Spleen (tissue), 11 donors: Measurements from ENCODE around the gene GRK6. TPM values are rescaled to one million over a fixed set of nuclear protein-coding genes. Genes with fewer than 3 reads are reported as not detected.
A peak's percentile ranks its signal among the peaks of the same experiment; 100 is the strongest.

ENCODE experiments used
- DNase-seq: peaks from one replicate; pipeline ENCODE4 v3.0.0-alpha.2; 2020
- H3K27ac ChIP-seq, 8 donors: fragments of 200-600 bp; sonication (generic) in 7 of 8; 1 replicate in 4 of 8; 2 replicates in 4 of 8; pipeline versions ENCODE4 v1.5.0 to v1.8.0; 2016 to 2021; ENCODE audit warnings: inconsistent platforms in 4 of 8, mild to moderate bottlenecking in 4 of 8, moderate library complexity in 1 of 8
- H3K27me3 ChIP-seq, 7 donors: fragments of 200-600 bp; sonication (generic) in 6 of 7; replicated peaks in 1 of 7; 1 replicate in 4 of 7; 2 replicates in 3 of 7; pipeline versions ENCODE4 v1.5.0 to v1.8.0; 2016 to 2021; ENCODE audit warnings: inconsistent platforms in 3 of 7, mild to moderate bottlenecking in 1 of 7
- H3K36me3 ChIP-seq, 6 donors: fragments of 200-600 bp; sonication (generic) in 5 of 6; 1 replicate in 4 of 6; 2 replicates in 2 of 6; pipeline versions ENCODE4 v1.5.0 to v1.8.0; 2016 to 2021; ENCODE audit warnings: inconsistent platforms in 2 of 6
- H3K4me1 ChIP-seq, 6 donors: fragments of 200-600 bp; sonication (generic) in 5 of 6; 1 replicate in 3 of 6; 2 replicates in 3 of 6; pipeline versions ENCODE4 v1.5.0 to v1.8.0; 2016 to 2021; ENCODE audit warnings: inconsistent platforms in 3 of 6
- H3K4me3 ChIP-seq, 8 donors: fragments of 200-600 bp; sonication (generic) in 7 of 8; 1 replicate in 4 of 8; 2 replicates in 4 of 8; pipeline versions ENCODE4 v1.5.0 to v1.8.0; 2016 to 2021; ENCODE audit warnings: inconsistent platforms in 4 of 8, mild to moderate bottlenecking in 4 of 8, moderate library complexity in 2 of 8
- H3K9me3 ChIP-seq, 8 donors: fragments of 200-600 bp; sonication (generic) in 7 of 8; 1 replicate in 4 of 8; 2 replicates in 4 of 8; pipeline versions ENCODE4 v1.5.0 to v1.8.0; 2016 to 2021; ENCODE audit warnings: inconsistent platforms in 4 of 8
- CTCF ChIP-seq, 11 experiments: fragments of 200-600 bp in 7 of 11; fragments of 450-650 bp in 4 of 11; sonication (generic) in 4 of 11; IDR thresholded peaks in 8 of 11; conservative IDR thresholded peaks in 3 of 11; 1 replicate in 7 of 11; 2 replicates in 4 of 11; pipeline versions ENCODE4 v1.4.0 to v1.8.0; 2016 to 2021; ENCODE audit warnings: antibody characterized with exemption in 11 of 11, inconsistent platforms in 4 of 11, mild to moderate bottlenecking in 1 of 11
- POLR2A ChIP-seq, 3 donors: fragments of 450-650 bp; IDR thresholded peaks; one replicate each; pipeline ENCODE4 v1.5.1; 2017; ENCODE audit warnings: antibody characterized with exemption in 3 of 3, mild to moderate bottlenecking in 1 of 3
- POLR2AphosphoS5 ChIP-seq, 3 donors: sonication (generic); formaldehyde crosslinking; IDR thresholded peaks; one replicate each; pipeline ENCODE4 v1.5.1; 2017; ENCODE audit warnings: antibody characterized with exemption in 3 of 3
- WGBS, 5 donors: extraction: QIAGEN DNeasy Blood & Tissue Kit in 3 of 5; methylation state at CpG; one replicate each; pipeline versions ENCODE4 v1.1.5 to v1.1.7; 2013 to 2018; 5-methylcytosine and 5-hydroxymethylcytosine counted together
- intact Hi-C: fragments of 100-400 bp; cut with DNase I; formaldehyde crosslinking; loops from one replicate; pipeline ENCODE4 v1.15.0; 2023; ENCODE audit warnings: low total_unique reads
- polyA plus RNA-seq, 3 donors: library from polyadenylated mRNA; stranded (reverse); fragments of 200-250 nt; gene quantifications; one replicate each; pipeline ENCODE4 v1.2.1, GENCODE V29; 2013
- total RNA-seq, 7 donors: library from RNA; depleted of rRNA in 3 of 7; stranded (reverse); fragments of >200 nt in 3 of 7; fragmentation: NEBNext Ultra II Directional in 4 of 7; extraction: Animal tissue kit (Norgen Biotek cat#: 25700) in 4 of 7; gene quantifications; one replicate each; pipeline versions ENCODE4 v1.1.0 to v1.2.1, GENCODE V29; 2016 to 2021
- donor health status: healthy with polysubstance abuse.
- donor health status: DM: no; HTN: no; CAD: no; lungs with moderate emphysema.
- donor health status: DM: no; HTN: no; CAD: no.
- donor health status: Bipolar disorder and iron deficiency.
- donor health status: healthy.
- donor health status: DM: no; HTN: no; CAD: no.
- donor health status: DM: yes; HTN: yes; CAD: no.

Gene GRK6
- total and polyA plus RNA-seq, 10 donors = 45.7 to 170 (median 133) TPM

DNA sequence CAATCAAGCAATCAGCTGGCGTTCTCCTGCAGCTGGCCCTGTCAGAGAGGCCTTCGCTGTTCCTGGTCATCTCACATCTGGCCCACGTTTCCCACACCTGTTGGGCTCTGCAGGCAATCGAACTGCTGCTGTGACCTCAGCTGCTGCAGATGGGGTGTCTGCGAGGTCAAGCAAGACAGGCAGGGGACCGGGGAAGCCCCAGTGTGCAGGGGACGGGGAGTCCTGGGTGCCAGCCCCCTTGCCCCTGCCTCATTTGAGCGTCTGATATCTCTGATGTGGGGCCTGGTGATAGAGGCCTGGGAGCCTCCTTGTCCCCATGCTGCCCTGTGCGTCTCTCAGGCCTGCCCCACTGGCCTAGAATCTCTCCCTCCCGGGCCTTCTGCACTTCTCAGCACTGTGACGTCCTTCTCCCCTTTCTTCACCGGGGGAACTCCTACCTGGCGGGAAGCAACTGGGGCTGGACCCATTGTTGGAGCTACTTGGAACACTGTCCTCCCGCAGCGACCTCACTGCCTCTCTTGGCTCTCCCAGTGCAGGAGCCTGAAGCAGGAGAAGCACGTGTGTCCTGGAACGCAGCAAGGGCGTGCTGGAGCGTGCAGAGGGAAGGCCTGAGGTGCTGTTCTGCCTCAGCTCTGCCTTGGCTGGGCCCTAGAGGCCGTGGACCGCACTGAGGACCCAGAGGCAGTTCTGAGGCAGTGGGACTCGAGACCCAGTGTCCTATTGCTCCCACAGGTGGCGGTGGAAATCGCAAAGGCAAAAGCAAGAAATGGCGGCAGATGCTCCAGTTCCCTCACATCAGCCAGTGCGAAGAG, 3.9 kb downstream of the GRK6 start:
- 68 to 70% (median 69%) methylated on average over 17 to 26 of the region's 26 CpGs for WGBS, 5 donors
- peaks cover 0 to 58% (median 44%) of the 10 kb centered on the region in 6 donors for H3K36me3 ChIP-seq
- H3K27me3 ChIP-seq = no peaks in the 10 kb centered on the region
- no peaks in the 10 kb centered on the region for H3K9me3 ChIP-seq
- DNase-seq = peak; percentile 85
- intact Hi-C loops = no loop called here
- H3K4me3 ChIP-seq = peak overlapping the region in 5 of 8 donors; percentile 14 to 90 (median 79)
- H3K4me1 ChIP-seq = peaks cover 64 to 92% (median 85%) of the 10 kb centered on the region in 6 donors
- peak overlapping the region; percentile 92 to 99 (median 98) for H3K27ac ChIP-seq
- TF ChIP-seq POLR2AphosphoS5 (IDR thresholded peaks at IDR 0.05) (peak; percentile 39 to 72 (median 60)), POLR2A (IDR thresholded peaks at IDR 0.05) (no peak), CTCF (IDR thresholded peaks at IDR 0.05 in 8 of 11, conservative IDR thresholded peaks at IDR 0.05 in 3 of 11) (no peak)

GRCh38 chr5:177430972-177431316, 4.5 kb downstream of the GRK6 start:
- intact Hi-C loops = no loop called here
- peak overlapping the region; percentile 92 to 99 (median 98) for H3K27ac ChIP-seq
- no peak for DNase-seq
- WGBS, 5 donors = 36 to 60% (median 52%) methylated on average over 7 of the region's 7 CpGs
- H3K27me3 ChIP-seq = no peaks in the 10 kb centered on the region
- peaks cover 2 to 64% (median 50%) of the 10 kb centered on the region in 6 donors for H3K36me3 ChIP-seq
- TF ChIP-seq POLR2AphosphoS5 (IDR thresholded peaks at IDR 0.05) (no peak), POLR2A (IDR thresholded peaks at IDR 0.05) (no peak), CTCF (IDR thresholded peaks at IDR 0.05 in 8 of 11, conservative IDR thresholded peaks at IDR 0.05 in 3 of 11) (no peak)
- H3K9me3 ChIP-seq = no peaks in the 10 kb centered on the region
- H3K4me3 ChIP-seq = peak overlapping the region in 4 of 8 donors; percentile 25 to 90 (median 84)
- H3K4me1 ChIP-seq = peaks cover 61 to 92% (median 79%) of the 10 kb centered on the region in 6 donors

GRCh38 chr5:177431317-177432142, 5.1 kb downstream of the GRK6 start:
- peak; percentile 99 for DNase-seq

More at GRCh38 chr5:177431317-177432142, 5.1 kb downstream of the GRK6 start:
- Histone ChIP-seq H3K4me1 (peaks cover 61 to 98% (median 79%) of the 10 kb centered on the region in 6 donors), H3K27me3 (no peaks in the 10 kb centered on the region), H3K36me3 (peaks cover 6 to 70% (median 56%) of the 10 kb centered on the region in 6 donors), H3K27ac (peak overlapping the region; percentile 92 to 99 (median 98)), H3K4me3 (peak overlapping the region in 7 of 8 donors; percentile 2 to 90 (median 25)), H3K9me3 (no peaks in the 10 kb centered on the region)
- WGBS, 5 donors = 17 to 36% (median 27%) methylated on average over 7 to 29 of the region's 29 CpGs
- intact Hi-C loops = no loop called here
- TF ChIP-seq POLR2AphosphoS5 (IDR thresholded peaks at IDR 0.05) = peak; percentile 97 to 98 (median 97)
- TF ChIP-seq POLR2A (IDR thresholded peaks at IDR 0.05) = no peak
- peak in 3 of 11 experiments; percentile 12 to 30 (median 19) for TF ChIP-seq CTCF (IDR thresholded peaks at IDR 0.05 in 8 of 11, conservative IDR thresholded peaks at IDR 0.05 in 3 of 11)
